Measurements from ENCODE around the gene DUSP22. TPM values are rescaled to one million over a fixed set of nuclear protein-coding genes. Genes with fewer than 3 reads are reported as not detected.

The DUSP22 gene
- total and polyA plus RNA-seq, 7 donors: 31.6 to 58.0 (median 49.7) TPM

DNA sequence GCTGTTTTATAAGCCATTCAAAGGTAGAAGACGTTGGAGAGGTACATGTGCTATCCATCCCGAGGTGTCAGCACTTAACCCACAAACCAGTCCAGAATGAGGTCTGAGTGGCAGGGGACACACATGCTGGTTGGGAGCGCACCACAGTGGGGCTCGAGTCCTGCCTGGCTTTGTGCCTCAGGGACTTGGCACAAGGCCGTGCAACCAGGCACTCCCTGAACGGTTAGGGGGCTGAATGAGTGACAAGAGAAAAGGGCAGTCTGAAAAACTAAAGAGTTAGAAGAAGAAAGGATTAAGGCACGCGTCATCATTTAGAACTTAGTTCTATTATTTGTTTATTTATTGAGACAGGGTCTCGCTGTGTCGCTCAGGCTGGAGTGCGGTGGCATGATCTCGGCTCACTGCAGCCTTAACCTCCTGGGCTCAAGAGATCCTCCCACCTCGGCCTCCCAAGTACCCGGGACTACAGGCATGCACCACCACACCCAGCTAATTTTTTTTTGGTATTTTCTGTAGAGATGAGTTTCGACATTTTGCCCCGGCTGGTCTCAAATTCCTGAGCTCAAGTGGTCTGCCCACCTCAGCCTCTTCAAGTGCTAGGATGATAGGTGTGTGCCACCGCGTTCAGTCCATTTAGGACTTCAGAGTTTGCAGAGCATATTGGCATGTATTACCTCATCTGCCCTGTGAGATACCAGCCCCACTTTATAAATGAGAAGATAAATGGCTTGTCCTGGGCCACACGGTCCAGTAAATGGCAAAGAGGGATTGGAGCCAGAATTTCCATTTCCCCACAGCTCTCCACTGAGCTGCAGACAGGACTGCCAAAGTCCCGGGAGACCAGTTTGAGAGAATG, 51.9 kb downstream of the DUSP22 start:
- TF ChIP-seq CTCF (IDR thresholded peaks at IDR 0.05): no peak
- Histone ChIP-seq H3K4me3 (no peak overlapping the region), H3K9me3 (no peaks in the 10 kb centered on the region), H3K27ac (no peak overlapping the region), H3K4me1 (peaks cover 14% of the 10 kb centered on the region), H3K36me3 (ENCODE audit: insufficient read depth in 1 of 2, low read depth in 1 of 2) (peaks cover 0 to 14% of the 10 kb centered on the region in 2 donors), H3K27me3 (ENCODE audit: insufficient read depth in 3 of 3, low read length in 2 of 3) (no peaks in the 10 kb centered on the region)
- 77 to 86% (median 78%) methylated on average over 20 of the region's 20 CpGs for WGBS, 3 donors
- ATAC-seq (no peak), DNase-seq (no peak)
- intact Hi-C loops (cut with DNase I): no loop called here

GRCh38 chr6:344816-345340, 52.6 kb downstream of the DUSP22 start:
- WGBS, 3 donors: 76 to 83% (median 80%) methylated on average over 8 of the region's 8 CpGs
- Histone ChIP-seq H3K4me1 (peaks cover 14% of the 10 kb centered on the region), H3K27ac (no peak overlapping the region), H3K36me3 (ENCODE audit: insufficient read depth in 1 of 2, low read depth in 1 of 2) (peaks cover 0 to 21% of the 10 kb centered on the region in 2 donors), H3K9me3 (no peaks in the 10 kb centered on the region), H3K27me3 (ENCODE audit: insufficient read depth in 3 of 3, low read length in 2 of 3) (no peaks in the 10 kb centered on the region), H3K4me3 (no peak overlapping the region)
- ATAC-seq: no peak
- no peak for TF ChIP-seq CTCF (IDR thresholded peaks at IDR 0.05)
- intact Hi-C loops (cut with DNase I): no loop called here
- DNase-seq: no peak

- Histone ChIP-seq H3K4me1 (peaks cover 14% of the 10 kb centered on the region), H3K27ac (no peak overlapping the region), H3K4me3 (no peak overlapping the region), H3K9me3 (no peaks in the 10 kb centered on the region), H3K27me3 (ENCODE audit: insufficient read depth in 3 of 3, low read length in 2 of 3) (no peaks in the 10 kb centered on the region), H3K36me3 (ENCODE audit: insufficient read depth in 1 of 2, low read depth in 1 of 2) (peaks cover 0 to 21% of the 10 kb centered on the region in 2 donors)
- WGBS, 3 donors: 82 to 88% (median 83%) methylated on average over 17 of the region's 17 CpGs
- no peak for TF ChIP-seq CTCF (IDR thresholded peaks at IDR 0.05)
- ATAC-seq: no peak
- no peak for DNase-seq
- intact Hi-C loops (cut with DNase I): no loop called here
These were observed 53.6 kb downstream of the DUSP22 start for GRCh38 chr6:345747-346385.

DNA sequence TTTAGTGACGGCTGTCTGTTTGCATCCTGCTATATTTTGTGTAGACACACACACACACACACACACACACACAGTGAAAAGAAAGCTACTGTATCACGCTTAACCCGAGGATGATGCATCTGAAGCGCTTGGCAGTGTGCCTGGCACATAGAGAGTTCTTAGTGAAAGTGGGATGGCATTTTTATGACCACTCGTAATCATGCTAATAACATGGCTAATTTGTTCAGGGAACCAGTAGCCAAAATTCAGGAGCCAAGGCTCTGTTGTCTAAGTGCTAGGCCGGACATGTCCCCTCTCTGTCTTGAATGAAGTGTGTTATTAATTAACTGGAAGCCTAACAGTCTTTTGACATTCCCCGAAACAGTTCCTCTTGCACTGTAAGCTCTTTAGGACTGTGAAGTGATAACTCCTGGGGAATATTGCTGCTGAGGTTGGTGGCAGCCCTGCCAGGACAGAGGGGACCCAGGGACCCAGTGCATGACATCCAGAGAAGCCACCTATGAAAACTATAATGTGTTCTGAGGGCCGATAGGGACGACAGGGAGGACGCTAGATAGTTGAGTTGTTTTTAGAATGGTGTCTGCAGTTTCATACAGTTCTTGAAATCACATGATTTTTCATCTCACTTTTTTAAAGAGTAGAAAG, 54.2 kb downstream of the DUSP22 start:
- peaks cover 0 to 21% of the 10 kb centered on the region in 2 donors for H3K36me3 ChIP-seq (ENCODE audit: insufficient read depth in 1 of 2, low read depth in 1 of 2)
- no peak for TF ChIP-seq CTCF (IDR thresholded peaks at IDR 0.05)
- H3K4me3 ChIP-seq: no peak overlapping the region
- DNase-seq (no peak), ATAC-seq (no peak)
- H3K4me1 ChIP-seq: peaks cover 14% of the 10 kb centered on the region
- intact Hi-C loops (cut with DNase I): no loop called here
- WGBS, 3 donors: 65 to 75% (median 74%) methylated on average over 10 of the region's 10 CpGs
- no peaks in the 10 kb centered on the region for H3K9me3 ChIP-seq
- H3K27me3 ChIP-seq (ENCODE audit: insufficient read depth in 3 of 3, low read length in 2 of 3): no peaks in the 10 kb centered on the region
- no peak overlapping the region for H3K27ac ChIP-seq

All from psoas muscle (tissue), 8 donors.